Hepatocyte (in vitro differentiated cells): ENCODE data around the gene RAPSN.

Experiments
- CTCF ChIP-seq: fragments of 200-600 bp; sonication (generic); IDR thresholded peaks from 2 replicates; pipeline ENCODE4 v1.5.1; 2016; ENCODE audit warnings: antibody characterized with exemption, mild to moderate bottlenecking; ENCODE audit not compliant: poor library complexity
- EZH2 ChIP-seq: fragments of 200-600 bp; sonication (generic); IDR thresholded peaks from 2 replicates; pipeline ENCODE4 v1.6.1; 2016; ENCODE audit warnings: antibody characterized with exemption, mild to moderate bottlenecking, borderline replicate concordance
- EZH2phosphoT487 ChIP-seq: fragments of 200-600 bp; sonication (generic); IDR thresholded peaks from one replicate; pipeline ENCODE4 v1.6.1; 2018; ENCODE audit warnings: antibody characterized with exemption, mild to moderate bottlenecking, low read depth, moderate library complexity; ENCODE audit not compliant: unreplicated experiment, severe bottlenecking

DNA sequence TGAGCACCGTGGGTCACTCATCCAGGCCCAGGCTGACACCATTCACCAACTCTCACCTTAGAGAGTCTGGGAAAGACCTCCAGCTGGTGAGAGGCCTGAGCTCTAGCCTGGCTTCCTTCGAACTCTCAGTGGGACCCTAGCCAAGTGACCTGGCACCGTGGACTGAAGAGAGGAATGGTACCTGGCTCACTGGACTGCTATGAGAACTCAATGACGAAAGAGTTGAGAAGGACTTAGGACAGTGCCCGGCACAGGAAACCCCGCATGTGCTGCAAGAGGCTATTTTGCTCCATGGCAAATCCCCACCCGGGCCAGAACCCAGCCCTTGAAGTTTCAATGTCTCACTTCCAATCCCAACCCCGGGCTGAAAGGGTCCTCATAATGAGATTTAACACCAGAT, 605 bp upstream of the RAPSN start:
- no peak for TF ChIP-seq CTCF
- no peak for TF ChIP-seq EZH2phosphoT487
- TF ChIP-seq EZH2, result no peak
